Measurements from ENCODE around the gene RETREG2. TPM values are rescaled to one million over a fixed set of nuclear protein-coding genes. Genes with fewer than 3 reads are reported as not detected.

The RETREG2 gene
- total and polyA plus RNA-seq, 2 experiments from 2014 or later: 13.2 to 41.8 TPM

DNA sequence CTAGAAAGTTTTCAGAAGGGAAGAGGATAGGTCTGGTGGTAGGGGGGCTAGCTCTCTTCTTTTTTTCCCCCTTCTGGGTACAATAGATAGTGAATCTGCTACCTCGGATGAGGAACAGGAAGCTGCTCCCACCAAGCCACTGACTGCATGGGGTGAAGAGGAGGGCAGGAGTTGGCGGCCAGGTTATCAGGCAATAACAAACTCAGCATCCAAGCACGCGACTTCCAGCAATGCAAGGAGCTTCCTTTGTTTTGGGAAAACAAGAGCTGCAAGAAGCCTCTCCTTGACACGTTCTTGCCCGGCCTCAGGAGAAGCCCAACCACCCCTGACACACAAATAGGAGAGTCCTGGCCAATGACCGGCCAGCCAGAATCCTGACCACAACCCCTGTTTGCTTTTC, 49.7 kb upstream of the RETREG2 start:
- Histone ChIP-seq H3F3A (replicated peaks; ENCODE audit: low read depth) (no peaks in the 10 kb centered on the region), H3K27me3 (ENCODE audit: insufficient read depth) (no peaks in the 10 kb centered on the region), H4K20me1 (replicated peaks; ENCODE audit: insufficient read depth) (peaks cover 6% of the 10 kb centered on the region; the same call in 1 of the 2 replicates), H3K79me2 (replicated peaks; ENCODE audit: insufficient read depth) (no peaks in the 10 kb centered on the region), H3K4me1 (ENCODE audit: insufficient read depth) (peaks cover 5% of the 10 kb centered on the region; the same call in 1 of the 2 replicates), H2AFZ (no peak overlapping the region), H3K36me3 (ENCODE audit: insufficient read depth) (no peaks in the 10 kb centered on the region), H3K9me2 (ENCODE audit: insufficient read depth) (no peaks in the 10 kb centered on the region), H3K27ac (ENCODE audit: low read depth) (no peak overlapping the region), H3K4me3 (no peak overlapping the region), H3K4me2 (no peak overlapping the region)
- peaks cover 2% of the 10 kb centered on the region for H3K27me3 Mint-ChIP-seq (ENCODE audit: insufficient read depth, low read depth, poor library complexity)
- no peaks in the 10 kb centered on the region for H3K9me3 Mint-ChIP-seq
- DNase-seq (ENCODE audit: low spot score): no peak
- TF ChIP-seq STAT1 (IDR thresholded peaks at IDR 0.05; ENCODE audit: unreplicated experiment) (no peak), POLR2AphosphoS5 (IDR thresholded peaks at IDR 0.05; ENCODE audit: low read depth) (no peak), ZNF114 (CRISPR knock-in tag; IDR thresholded peaks at IDR 0.05) (no peak), EZH2 (IDR thresholded peaks at IDR 0.05; ENCODE audit: low read depth, unreplicated experiment) (no peak), REST (IDR thresholded peaks at IDR 0.05; ENCODE audit: unreplicated experiment) (no peak), JUNB (IDR thresholded peaks at IDR 0.05; ENCODE audit: unreplicated experiment) (no peak), ZNF331 (CRISPR knock-in tag; IDR thresholded peaks at IDR 0.05; ENCODE audit: low read depth) (no peak)
- TF ChIP-seq, protein P1, sequence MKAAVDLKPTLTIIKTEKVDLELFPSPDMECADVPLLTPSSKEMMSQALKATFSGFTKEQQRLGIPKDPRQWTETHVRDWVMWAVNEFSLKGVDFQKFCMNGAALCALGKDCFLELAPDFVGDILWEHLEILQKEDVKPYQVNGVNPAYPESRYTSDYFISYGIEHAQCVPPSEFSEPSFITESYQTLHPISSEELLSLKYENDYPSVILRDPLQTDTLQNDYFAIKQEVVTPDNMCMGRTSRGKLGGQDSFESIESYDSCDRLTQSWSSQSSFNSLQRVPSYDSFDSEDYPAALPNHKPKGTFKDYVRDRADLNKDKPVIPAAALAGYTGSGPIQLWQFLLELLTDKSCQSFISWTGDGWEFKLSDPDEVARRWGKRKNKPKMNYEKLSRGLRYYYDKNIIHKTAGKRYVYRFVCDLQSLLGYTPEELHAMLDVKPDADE (IDR thresholded peaks at IDR 0.05): no peak
- H3K27ac Mint-ChIP-seq: no peak overlapping the region; the same call in 1 of the 2 replicates
- no peak overlapping the region for H3K4me3 Mint-ChIP-seq
- no peaks in the 10 kb centered on the region for H3K36me3 Mint-ChIP-seq (ENCODE audit: low read depth)
- H3K4me1 Mint-ChIP-seq: peaks cover 10% of the 10 kb centered on the region; the same call in 2 of the 3 replicates
- no peak for ATAC-seq

DNA sequence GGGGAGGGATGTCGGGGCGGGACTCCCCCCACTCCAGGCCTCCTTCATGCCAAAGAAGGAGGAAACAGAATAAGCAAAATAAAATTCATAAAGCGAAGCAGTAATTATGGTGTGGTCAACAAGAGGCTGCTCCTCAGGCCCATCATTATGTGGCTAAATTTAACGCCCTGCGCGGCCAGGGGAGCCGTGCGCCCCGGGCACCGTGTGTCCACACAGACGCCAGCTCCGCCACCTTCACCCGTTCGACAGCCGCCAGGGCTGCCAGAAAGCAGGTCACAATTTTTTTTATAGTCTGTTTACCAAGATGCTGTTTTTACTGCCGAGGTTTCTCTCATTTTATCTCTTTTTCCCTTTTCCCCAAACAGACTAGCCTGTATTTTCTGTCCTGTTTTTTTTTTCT, 48.5 kb upstream of the RETREG2 start:
- no peak overlapping the region for H3K27ac Mint-ChIP-seq
- DNase-seq (ENCODE audit: low spot score) (no peak), ATAC-seq (no peak)
- no peaks in the 10 kb centered on the region for H3K36me3 Mint-ChIP-seq (ENCODE audit: low read depth)
- no peak overlapping the region for H3K4me3 Mint-ChIP-seq
- H3K4me2 ChIP-seq: no peak overlapping the region
- no peaks in the 10 kb centered on the region for H3K27me3 ChIP-seq (ENCODE audit: insufficient read depth)
- H3K4me1 Mint-ChIP-seq: peaks cover 3% of the 10 kb centered on the region; the same call in 2 of the 3 replicates
- no peaks in the 10 kb centered on the region for H3K36me3 ChIP-seq (ENCODE audit: insufficient read depth)
- H3K27me3 Mint-ChIP-seq (ENCODE audit: insufficient read depth, low read depth, poor library complexity): no peaks in the 10 kb centered on the region
- H3K4me1 ChIP-seq (ENCODE audit: insufficient read depth): no peaks in the 10 kb centered on the region
- no peaks in the 10 kb centered on the region for H3K79me2 ChIP-seq (replicated peaks; ENCODE audit: insufficient read depth)
- no peak overlapping the region for H2AFZ ChIP-seq
- no peak overlapping the region for H3K27ac ChIP-seq (ENCODE audit: low read depth)
- no peak overlapping the region for H3K4me3 ChIP-seq
- no peaks in the 10 kb centered on the region for H3F3A ChIP-seq (replicated peaks; ENCODE audit: low read depth)
- H3K9me2 ChIP-seq (ENCODE audit: insufficient read depth): no peaks in the 10 kb centered on the region
- H3K9me3 Mint-ChIP-seq: no peaks in the 10 kb centered on the region
- peaks cover 6% of the 10 kb centered on the region; the same call in 1 of the 2 replicates for H4K20me1 ChIP-seq (replicated peaks; ENCODE audit: insufficient read depth)
- no peak for TF ChIP-seq NANOG (IDR thresholded peaks at IDR 0.05; ENCODE audit: borderline replicate concordance)
- no peak for TF ChIP-seq ZNF331 (CRISPR knock-in tag; IDR thresholded peaks at IDR 0.05; ENCODE audit: low read depth)
- no peak for TF ChIP-seq ZNF114 (CRISPR knock-in tag; IDR thresholded peaks at IDR 0.05)
- TF ChIP-seq EZH2 (IDR thresholded peaks at IDR 0.05; ENCODE audit: low read depth, unreplicated experiment): no peak
- TF ChIP-seq, protein P2, sequence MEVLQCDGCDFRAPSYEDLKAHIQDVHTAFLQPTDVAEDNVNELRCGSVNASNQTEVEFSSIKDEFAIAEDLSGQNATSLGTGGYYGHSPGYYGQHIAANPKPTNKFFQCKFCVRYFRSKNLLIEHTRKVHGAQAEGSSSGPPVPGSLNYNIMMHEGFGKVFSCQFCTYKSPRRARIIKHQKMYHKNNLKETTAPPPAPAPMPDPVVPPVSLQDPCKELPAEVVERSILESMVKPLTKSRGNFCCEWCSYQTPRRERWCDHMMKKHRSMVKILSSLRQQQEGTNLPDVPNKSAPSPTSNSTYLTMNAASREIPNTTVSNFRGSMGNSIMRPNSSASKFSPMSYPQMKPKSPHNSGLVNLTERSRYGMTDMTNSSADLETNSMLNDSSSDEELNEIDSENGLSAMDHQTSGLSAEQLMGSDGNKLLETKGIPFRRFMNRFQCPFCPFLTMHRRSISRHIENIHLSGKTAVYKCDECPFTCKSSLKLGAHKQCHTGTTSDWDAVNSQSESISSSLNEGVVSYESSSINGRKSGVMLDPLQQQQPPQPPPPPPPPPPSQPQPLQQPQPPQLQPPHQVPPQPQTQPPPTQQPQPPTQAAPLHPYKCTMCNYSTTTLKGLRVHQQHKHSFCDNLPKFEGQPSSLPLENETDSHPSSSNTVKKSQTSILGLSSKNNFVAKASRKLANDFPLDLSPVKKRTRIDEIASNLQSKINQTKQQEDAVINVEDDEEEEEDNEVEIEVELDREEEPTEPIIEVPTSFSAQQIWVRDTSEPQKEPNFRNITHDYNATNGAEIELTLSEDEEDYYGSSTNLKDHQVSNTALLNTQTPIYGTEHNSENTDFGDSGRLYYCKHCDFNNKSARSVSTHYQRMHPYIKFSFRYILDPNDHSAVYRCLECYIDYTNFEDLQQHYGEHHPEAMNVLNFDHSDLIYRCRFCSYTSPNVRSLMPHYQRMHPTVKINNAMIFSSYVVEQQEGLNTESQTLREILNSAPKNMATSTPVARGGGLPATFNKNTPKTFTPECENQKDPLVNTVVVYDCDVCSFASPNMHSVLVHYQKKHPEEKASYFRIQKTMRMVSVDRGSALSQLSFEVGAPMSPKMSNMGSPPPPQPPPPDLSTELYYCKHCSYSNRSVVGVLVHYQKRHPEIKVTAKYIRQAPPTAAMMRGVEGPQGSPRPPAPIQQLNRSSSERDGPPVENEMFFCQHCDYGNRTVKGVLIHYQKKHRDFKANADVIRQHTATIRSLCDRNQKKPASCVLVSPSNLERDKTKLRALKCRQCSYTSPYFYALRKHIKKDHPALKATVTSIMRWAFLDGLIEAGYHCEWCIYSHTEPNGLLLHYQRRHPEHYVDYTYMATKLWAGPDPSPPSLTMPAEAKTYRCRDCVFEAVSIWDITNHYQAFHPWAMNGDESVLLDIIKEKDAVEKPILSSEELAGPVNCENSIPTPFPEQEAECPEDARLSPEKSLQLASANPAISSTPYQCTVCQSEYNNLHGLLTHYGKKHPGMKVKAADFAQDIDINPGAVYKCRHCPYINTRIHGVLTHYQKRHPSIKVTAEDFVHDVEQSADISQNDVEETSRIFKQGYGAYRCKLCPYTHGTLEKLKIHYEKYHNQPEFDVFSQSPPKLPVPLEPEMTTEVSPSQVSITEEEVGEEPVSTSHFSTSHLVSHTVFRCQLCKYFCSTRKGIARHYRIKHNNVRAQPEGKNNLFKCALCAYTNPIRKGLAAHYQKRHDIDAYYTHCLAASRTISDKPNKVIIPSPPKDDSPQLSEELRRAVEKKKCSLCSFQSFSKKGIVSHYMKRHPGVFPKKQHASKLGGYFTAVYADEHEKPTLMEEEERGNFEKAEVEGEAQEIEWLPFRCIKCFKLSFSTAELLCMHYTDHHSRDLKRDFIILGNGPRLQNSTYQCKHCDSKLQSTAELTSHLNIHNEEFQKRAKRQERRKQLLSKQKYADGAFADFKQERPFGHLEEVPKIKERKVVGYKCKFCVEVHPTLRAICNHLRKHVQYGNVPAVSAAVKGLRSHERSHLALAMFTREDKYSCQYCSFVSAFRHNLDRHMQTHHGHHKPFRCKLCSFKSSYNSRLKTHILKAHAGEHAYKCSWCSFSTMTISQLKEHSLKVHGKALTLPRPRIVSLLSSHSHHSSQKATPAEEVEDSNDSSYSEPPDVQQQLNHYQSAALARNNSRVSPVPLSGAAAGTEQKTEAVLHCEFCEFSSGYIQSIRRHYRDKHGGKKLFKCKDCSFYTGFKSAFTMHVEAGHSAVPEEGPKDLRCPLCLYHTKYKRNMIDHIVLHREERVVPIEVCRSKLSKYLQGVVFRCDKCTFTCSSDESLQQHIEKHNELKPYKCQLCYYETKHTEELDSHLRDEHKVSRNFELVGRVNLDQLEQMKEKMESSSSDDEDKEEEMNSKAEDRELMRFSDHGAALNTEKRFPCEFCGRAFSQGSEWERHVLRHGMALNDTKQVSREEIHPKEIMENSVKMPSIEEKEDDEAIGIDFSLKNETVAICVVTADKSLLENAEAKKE (CRISPR knock-in tag; IDR thresholded peaks at IDR 0.05): no peak

Measured in GM23338 (cell line).